Natural killer cell treated with Interleukin-12 subunit alpha and Interleukin-12 subunit beta and Interleukin-15 and Interleukin-18, amount 100 ng/mL, for 72 hours (primary cell): ENCODE results near the gene DOP1A. TPM values are rescaled to one million over a fixed set of nuclear protein-coding genes. Genes with fewer than 3 reads are reported as not detected.
A peak's percentile ranks its signal among the peaks of the same experiment; 100 is the strongest.
"Not testable (repeated sequence)": the region's sequence is repeated elsewhere in the genome, so short reads cannot be mapped to it uniquely, and the experiment has no call there.

Experiments used
- ATAC-seq, 2 donors: fragments of 150-1000 bp; cut with Tn5 transposase in 1 of 2; sonication (Bioruptor Pico), chemical (Tn5 transposase) in 1 of 2; 2 replicates each; pipeline ENCODE4 v1.10.0; 2021
- DNase-seq: peaks from one replicate; pipeline ENCODE4 v3.0.0; 2022; ENCODE audit warnings: low spot score
- H3K27ac Mint-ChIP-seq, 2 donors: 1 replicate in 1 of 2; 2 replicates in 1 of 2; pipeline ENCODE4 v1.8.0; 2022; ENCODE audit warnings: mixed read lengths in 2 of 2, mild to moderate bottlenecking in 1 of 2, moderate library complexity in 1 of 2
- H3K27me3 Mint-ChIP-seq, 2 donors: 1 replicate in 1 of 2; 2 replicates in 1 of 2; pipeline ENCODE4 v1.8.0; 2022; ENCODE audit warnings: mixed read lengths in 2 of 2
- H3K36me3 Mint-ChIP-seq: one replicate; pipeline ENCODE4 v1.8.0; 2022; ENCODE audit warnings: mixed read lengths
- H3K4me1 Mint-ChIP-seq, 2 donors: 1 replicate in 1 of 2; 2 replicates in 1 of 2; pipeline ENCODE4 v1.8.0; 2022; ENCODE audit warnings: low read depth in 2 of 2, mixed read lengths in 2 of 2, mild to moderate bottlenecking in 1 of 2
- H3K4me3 Mint-ChIP-seq: one replicate; pipeline ENCODE4 v1.8.0; 2022; ENCODE audit warnings: mixed read lengths
- H3K9me3 Mint-ChIP-seq: 2 replicates; pipeline ENCODE4 v1.8.0; 2022; ENCODE audit warnings: mixed read lengths
- total RNA-seq, 2 donors: library from RNA; stranded (reverse); gene quantifications; one replicate each; pipeline ENCODE4 v1.2.3, GENCODE V29; 2022

The DOP1A gene
- total RNA-seq, 2 donors from 2014 or later, result 22.6 to 32.6 TPM

DNA sequence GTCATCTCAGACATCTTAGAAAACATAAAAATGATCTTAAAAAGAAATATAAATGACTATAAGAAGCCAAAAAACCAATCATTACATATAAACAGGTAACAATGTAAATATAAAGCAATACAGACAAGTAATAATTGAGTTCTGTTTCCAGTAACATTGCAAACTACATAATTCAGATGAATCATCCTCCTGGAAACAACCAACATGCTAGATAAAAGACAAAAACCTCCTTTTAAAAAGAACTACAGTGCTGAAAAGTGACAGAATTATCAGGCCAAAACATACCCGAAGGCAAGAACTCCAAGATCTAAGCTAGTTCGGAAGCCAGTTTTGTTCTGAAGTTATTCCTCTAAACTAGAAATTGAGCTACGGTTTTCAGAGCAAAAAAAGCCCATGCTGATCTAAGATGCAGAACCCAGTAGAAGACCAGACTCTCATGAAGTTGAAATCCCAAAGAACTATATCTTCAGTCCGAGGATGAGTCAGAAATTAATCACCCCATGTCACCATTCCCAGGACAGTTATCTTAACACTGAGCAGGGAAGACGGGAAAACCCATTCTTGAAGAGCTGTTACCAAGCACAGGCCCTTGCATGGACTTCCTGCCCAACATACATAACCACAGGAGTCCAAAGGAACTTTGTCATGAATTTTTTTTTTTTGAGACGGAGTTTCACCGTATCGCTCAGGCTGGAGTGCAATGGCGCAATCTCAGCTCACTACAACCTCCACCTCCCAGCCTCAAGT, 115.8 kb downstream of the DOP1A start:
- peaks cover 37% of the 10 kb centered on the region for H3K36me3 Mint-ChIP-seq
- no peak overlapping the region for H3K27ac Mint-ChIP-seq

DNA sequence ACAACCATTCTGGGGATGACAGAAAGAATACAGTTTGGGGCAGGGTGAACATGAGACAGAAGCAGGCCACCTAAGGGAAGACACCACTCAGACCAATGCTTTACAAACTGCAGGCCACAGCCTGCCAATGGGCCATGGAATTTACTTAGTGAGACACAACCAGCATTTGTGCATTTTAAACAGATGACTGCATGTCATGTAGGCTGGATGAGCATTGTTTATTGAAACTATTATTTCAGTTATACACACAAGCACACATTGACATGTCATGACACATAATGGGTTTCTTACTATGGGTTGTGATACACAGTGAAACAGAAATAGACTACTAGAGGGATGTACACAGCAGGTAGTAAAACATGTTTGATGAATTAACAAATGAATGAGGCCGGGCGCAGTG, 117.6 kb downstream of the DOP1A start:
- Mint-ChIP-seq H3K4me1 (peaks cover 2 to 9% of the 10 kb centered on the region in 2 donors), H3K27ac (no peak overlapping the region), H3K4me3 (no peak overlapping the region), H3K9me3 (no peaks in the 10 kb centered on the region), H3K36me3 (peaks cover 36% of the 10 kb centered on the region), H3K27me3 (no peaks in the 10 kb centered on the region)
- ATAC-seq, result no peak
- no peak for DNase-seq

More for the DNA sequence above, 115.8 kb downstream of the DOP1A start:
- Mint-ChIP-seq H3K4me3 (no peak overlapping the region), H3K9me3 (no peaks in the 10 kb centered on the region), H3K4me1 (peaks cover 0 to 4% of the 10 kb centered on the region in 2 donors), H3K27me3 (no peaks in the 10 kb centered on the region)
- no peak for ATAC-seq
- DNase-seq, result no peak

DNA sequence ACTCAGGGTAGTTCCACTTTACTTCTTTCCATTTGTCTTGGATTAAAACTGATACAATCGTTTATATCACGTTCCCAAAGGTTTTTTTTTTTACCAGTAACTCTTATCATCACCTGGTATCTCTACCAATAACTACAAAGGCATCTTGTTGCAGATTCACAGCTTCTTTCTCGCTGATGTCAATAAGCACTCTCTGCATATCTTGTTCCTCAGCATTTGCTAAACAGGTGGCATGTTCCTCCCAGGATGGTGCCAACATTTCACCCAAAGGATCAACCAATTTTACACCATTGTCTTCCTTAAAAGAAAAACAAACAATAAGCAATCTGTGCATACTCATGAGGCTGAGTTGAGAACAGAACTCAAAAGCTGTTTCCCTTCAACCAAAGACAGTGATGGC, 121.0 kb downstream of the DOP1A start:
- no peak overlapping the region for H3K4me3 Mint-ChIP-seq
- no peaks in the 10 kb centered on the region for H3K9me3 Mint-ChIP-seq
- no peak overlapping the region for H3K27ac Mint-ChIP-seq
- no peaks in the 10 kb centered on the region for H3K27me3 Mint-ChIP-seq
- peaks cover 17 to 20% of the 10 kb centered on the region in 2 donors for H3K4me1 Mint-ChIP-seq
- H3K36me3 Mint-ChIP-seq, result peaks cover 26% of the 10 kb centered on the region
- DNase-seq (no peak), ATAC-seq (no peak)

DNA sequence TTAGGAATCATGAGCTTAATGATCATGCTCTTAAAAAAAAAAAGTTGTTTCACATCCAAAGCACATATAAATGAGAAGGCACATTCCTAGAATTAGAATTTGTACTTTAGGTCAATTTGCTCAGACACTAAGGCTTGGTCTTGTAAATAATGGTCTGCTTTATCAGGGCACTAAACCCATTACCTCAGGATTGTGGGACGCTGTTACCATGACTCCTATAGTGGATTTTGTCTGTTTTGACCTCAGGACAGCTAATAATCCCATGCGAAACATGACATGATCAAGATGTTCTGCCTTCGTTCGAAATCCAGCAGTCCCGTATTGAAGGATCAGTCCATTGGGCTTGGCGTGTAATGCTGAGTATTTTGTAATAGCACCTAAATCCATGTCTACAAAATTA, 123.2 kb downstream of the DOP1A start:
- H3K27me3 Mint-ChIP-seq, result no peaks in the 10 kb centered on the region
- ATAC-seq (no peak), DNase-seq (no peak)
- peak overlapping the region; percentile 53 for H3K4me3 Mint-ChIP-seq
- H3K4me1 Mint-ChIP-seq, result peaks cover 23 to 31% of the 10 kb centered on the region in 2 donors
- H3K9me3 Mint-ChIP-seq, result no peaks in the 10 kb centered on the region
- no peak overlapping the region for H3K27ac Mint-ChIP-seq
- peaks cover 10% of the 10 kb centered on the region for H3K36me3 Mint-ChIP-seq

DNA sequence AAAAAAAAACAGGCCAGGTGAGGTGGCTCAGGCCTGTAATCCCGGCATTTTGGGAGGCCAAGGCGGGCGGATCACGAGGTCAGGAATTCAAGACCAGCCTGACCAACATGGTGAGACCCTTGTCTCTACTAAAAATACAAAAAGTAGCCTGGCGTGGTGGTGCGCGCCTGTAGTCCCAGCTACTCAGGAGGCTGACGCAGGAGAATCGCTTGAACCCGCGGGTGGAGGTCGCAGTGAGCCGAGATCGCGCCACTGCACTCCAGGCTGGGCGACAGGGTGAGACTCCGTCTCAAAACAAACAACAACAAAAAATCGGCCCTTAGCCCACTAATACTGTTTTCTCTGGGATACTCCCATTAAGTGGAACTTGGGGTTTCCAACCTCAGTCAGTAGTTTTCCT, 124.5 kb downstream of the DOP1A start:
- not testable (repeated sequence) for ATAC-seq, DNase-seq, H3K36me3 Mint-ChIP-seq, H3K27me3 Mint-ChIP-seq, H3K9me3 Mint-ChIP-seq
- H3K4me3 Mint-ChIP-seq, result peak overlapping the region; percentile 98
- H3K4me1 Mint-ChIP-seq, result peaks cover 23 to 28% of the 10 kb centered on the region in 2 donors
- H3K27ac Mint-ChIP-seq, result peak overlapping the region; percentile 76 to 94

DNA sequence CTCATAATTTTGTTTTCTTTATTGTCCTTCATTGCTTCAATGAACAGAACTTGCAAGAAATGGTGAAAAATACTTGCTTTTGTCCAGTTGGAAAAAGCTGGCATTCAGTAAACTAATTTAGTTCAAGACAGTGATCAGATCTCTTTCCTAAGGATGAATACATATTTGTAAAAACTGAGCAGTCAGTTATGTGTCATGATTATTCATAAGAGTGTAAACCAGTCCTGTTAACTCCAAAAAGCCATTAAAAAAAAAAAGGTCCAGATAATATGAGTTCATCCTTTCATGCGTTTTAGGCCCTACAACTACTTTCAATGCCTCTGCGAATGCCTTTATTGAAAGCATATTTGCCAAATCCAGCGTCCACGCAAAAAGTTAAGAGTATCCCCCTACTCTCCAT, 125.0 kb downstream of the DOP1A start:
- Mint-ChIP-seq H3K4me1 (peaks cover 23 to 28% of the 10 kb centered on the region in 2 donors), H3K36me3 (peaks cover 4% of the 10 kb centered on the region), H3K4me3 (peak overlapping the region; percentile 98), H3K27me3 (no peaks in the 10 kb centered on the region), H3K27ac (peak overlapping the region; percentile 76 to 94), H3K9me3 (no peaks in the 10 kb centered on the region)
- ATAC-seq (no peak), DNase-seq (no peak)

DNA sequence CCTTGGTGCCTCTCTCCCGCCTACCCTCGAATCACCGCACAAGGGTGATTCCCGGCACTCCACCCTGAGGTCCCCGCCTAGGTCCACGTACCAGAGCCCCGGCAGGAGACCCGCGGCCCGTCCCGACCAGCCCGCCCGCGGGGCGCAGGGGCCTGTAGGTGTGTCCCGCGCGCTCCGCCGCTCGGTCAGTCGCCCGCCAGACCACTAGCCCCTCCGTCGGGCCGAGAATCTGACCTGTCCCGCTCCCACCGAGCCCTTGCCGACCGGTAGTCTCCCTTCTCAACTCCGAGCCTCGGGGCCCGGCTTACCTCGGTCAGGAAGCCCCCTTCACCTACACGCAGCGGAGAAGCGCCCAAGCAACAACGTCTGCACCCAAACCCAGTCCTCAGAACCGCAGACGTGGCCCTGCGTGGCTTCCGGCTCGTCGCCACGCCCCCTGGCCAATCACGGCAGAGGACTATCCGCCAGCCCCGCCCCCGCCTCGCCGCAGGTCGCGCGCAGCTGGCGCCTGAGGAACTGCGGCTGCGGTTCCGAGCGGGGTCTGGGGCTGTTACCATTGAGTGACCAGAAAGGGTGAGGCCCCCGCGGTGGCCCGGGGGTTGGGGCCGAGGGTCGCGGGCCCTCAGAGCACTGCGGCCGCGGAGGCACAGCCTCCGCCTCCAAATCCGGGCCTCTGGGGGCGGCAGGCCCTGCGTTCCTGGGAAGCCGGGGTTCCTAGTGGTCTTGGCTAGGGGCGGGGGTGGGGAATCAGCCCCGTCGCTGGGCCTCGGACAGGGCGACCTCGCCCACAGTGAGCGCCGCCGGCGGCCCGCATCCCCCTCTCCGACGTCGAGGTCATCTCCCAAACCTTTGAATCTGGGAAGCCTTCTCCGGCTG, 125.6 kb downstream of the DOP1A start, which contains the start of the genes PGM3 and RWDD2A:
TSS of gene PGM3 (minus strand) at position 395 of the 876 bp plus-strand sequence. CDS start 2,253 bp downstream, outside the sequence.
TSS of gene RWDD2A (plus strand) at position 487 of the 876 bp plus-strand sequence. CDS start 1,095 bp downstream, outside the sequence.
- H3K9me3 Mint-ChIP-seq, result no peaks in the 10 kb centered on the region
- peaks cover 23 to 28% of the 10 kb centered on the region in 2 donors for H3K4me1 Mint-ChIP-seq
- no peaks in the 10 kb centered on the region for H3K27me3 Mint-ChIP-seq
- H3K4me3 Mint-ChIP-seq, result peak within 1 kb of the TSS; percentile 98
- ATAC-seq, result peak; percentile 99
- peak; percentile 95 for DNase-seq
- peak within 1 kb of the TSS; percentile 76 to 94 for H3K27ac Mint-ChIP-seq
- H3K36me3 Mint-ChIP-seq, result peaks cover 4% of the 10 kb centered on the region

DNA sequence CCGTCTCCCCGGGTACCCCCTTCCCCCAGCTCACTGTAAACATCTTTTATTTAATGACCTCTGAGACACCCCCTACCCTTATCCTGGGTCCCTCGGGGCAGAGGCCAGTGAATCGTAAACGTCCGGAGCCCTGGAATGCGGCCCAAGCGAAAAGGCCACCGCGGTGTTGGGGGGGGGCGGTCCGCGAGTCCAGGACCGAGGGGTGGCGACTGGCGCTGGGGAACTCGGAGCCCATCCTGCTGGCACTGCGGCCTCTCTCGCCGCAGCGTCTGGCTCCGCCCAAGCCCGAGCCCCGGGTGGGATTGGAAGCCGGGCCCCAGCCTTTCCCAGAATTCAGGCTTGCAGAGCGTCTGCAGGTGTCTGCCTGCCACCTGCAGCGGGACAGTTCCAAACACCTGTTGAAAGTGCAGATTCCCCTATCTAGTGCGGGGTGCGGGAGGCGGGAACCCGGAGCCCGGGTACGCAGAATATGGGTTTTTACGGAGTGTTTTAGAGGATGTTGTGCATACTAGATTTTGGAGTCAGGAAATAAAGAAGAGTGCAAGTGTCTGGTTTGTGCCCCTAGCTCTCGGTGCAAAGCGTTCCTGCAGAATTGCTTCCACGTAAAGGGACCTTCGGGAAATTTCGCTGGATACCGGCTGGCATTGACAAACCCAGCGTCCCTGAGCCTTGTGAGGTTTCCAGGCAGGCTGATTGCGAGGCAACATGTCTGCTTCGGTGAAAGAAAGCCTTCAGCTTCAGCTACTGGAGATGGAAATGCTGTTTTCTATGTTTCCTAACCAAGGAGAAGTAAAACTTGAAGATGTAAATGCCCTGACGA, 126.5 kb downstream of the DOP1A start:
- H3K9me3 Mint-ChIP-seq, result no peaks in the 10 kb centered on the region
- H3K27ac Mint-ChIP-seq, result peak overlapping the region in 1 of 2 donors; percentile 43
- no peaks in the 10 kb centered on the region for H3K27me3 Mint-ChIP-seq
- no peak for DNase-seq
- peak; percentile 16 to 21 for ATAC-seq
- H3K36me3 Mint-ChIP-seq, result peaks cover 4% of the 10 kb centered on the region
- peaks cover 23 to 28% of the 10 kb centered on the region in 2 donors for H3K4me1 Mint-ChIP-seq
- H3K4me3 Mint-ChIP-seq, result peak overlapping the region; percentile 98

DNA sequence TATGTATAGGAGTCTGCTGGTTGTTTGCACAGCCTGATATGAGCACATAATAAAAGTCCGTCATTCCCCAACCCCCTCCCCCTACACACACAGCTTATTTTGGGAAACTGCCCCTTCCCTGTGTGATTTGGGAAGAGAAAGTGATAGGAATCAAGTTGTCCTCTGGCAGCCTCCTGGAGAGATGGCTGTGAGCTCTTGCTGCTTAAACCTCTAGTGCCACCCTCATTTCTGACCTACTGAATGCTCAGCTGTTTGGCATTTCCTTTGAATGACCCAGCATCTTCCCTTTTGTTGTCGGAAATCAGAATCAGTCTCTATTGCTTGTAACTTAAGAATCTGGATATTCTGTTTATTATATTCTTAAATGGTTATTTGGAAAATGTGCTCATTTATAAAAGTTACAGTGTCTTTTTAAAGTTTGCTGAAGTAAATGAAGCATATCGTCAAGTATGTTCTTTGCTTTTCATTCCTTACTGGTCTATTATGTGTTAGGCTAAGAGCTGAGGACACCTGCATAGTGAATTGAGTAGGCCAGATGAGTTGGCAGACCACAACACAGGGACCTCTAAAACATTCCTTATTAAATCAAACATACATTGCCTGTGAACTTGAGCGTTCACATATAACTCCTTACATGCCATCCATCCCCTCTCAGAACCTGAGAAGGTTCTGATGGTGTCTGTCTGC, 131.2 kb downstream of the DOP1A start:
- no peaks in the 10 kb centered on the region for H3K9me3 Mint-ChIP-seq
- H3K36me3 Mint-ChIP-seq, result no peaks in the 10 kb centered on the region
- no peak for ATAC-seq

DNA sequence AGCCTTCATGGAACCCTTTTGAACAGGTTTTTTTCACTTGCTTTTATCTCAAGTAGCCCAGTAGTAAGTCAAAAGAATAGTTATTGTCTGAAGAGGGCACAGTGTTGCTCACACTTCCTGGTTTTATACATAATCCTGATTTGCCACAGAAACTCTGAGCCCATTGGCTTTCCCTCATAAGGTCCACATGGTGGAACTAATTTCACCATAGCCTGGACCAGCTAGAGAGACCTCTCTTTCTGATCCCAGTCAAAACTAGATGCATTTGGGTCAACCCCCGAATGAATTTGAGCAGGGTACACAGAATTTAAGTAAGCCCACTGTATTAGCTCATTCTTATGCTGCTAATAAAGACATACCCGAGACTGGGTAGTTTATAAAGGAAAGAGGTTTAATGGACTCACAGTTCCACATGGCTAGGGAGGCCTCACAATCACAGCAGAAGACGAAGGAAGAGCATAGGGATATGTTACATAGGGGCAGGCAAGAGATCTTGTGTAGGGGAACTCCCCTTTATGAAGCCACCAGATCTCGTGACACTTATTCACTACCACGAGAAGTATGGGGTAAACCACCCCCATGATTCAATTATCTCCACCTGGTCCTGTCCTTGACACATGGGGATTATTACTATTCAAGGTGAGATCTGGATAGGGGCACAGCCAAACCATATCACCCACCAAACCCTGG, 131.8 kb downstream of the DOP1A start:
- no peak for ATAC-seq
- Mint-ChIP-seq H3K36me3 (no peaks in the 10 kb centered on the region), H3K4me1 (peaks cover 1 to 7% of the 10 kb centered on the region in 2 donors), H3K4me3 (no peak overlapping the region), H3K27me3 (peaks cover 0 to 2% of the 10 kb centered on the region in 2 donors), H3K9me3 (no peaks in the 10 kb centered on the region), H3K27ac (no peak overlapping the region)
- no peak for DNase-seq

More for the DNA sequence above, 131.2 kb downstream of the DOP1A start:
- peaks cover 0 to 2% of the 10 kb centered on the region in 2 donors for H3K27me3 Mint-ChIP-seq
- peaks cover 6 to 11% of the 10 kb centered on the region in 2 donors for H3K4me1 Mint-ChIP-seq
- no peak for DNase-seq
- no peak overlapping the region for H3K27ac Mint-ChIP-seq
- H3K4me3 Mint-ChIP-seq, result no peak overlapping the region

DNA sequence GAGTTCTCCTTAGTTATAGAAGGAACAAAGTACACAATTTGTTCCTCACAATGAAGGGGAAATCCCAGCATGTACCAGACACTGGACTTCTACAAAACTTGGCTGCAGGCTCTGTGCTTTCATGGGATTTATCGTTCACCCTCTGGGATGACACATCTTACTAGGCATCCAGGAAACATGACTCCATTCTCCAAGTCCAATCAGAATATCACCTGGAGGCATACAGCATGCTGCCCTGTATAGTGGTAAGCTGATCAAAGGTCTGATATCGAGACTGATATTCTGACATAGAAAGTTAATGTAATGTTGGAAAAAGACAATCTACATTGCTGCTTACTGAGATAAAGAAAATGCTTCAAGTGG, 132.4 kb downstream of the DOP1A start:
- no peak overlapping the region for H3K4me3 Mint-ChIP-seq
- no peaks in the 10 kb centered on the region for H3K9me3 Mint-ChIP-seq
- DNase-seq (no peak), ATAC-seq (no peak)
- H3K4me1 Mint-ChIP-seq, result peaks cover 0 to 2% of the 10 kb centered on the region in 2 donors
- no peaks in the 10 kb centered on the region for H3K36me3 Mint-ChIP-seq
- peaks cover 0 to 2% of the 10 kb centered on the region in 2 donors for H3K27me3 Mint-ChIP-seq
- H3K27ac Mint-ChIP-seq, result no peak overlapping the region

DNA sequence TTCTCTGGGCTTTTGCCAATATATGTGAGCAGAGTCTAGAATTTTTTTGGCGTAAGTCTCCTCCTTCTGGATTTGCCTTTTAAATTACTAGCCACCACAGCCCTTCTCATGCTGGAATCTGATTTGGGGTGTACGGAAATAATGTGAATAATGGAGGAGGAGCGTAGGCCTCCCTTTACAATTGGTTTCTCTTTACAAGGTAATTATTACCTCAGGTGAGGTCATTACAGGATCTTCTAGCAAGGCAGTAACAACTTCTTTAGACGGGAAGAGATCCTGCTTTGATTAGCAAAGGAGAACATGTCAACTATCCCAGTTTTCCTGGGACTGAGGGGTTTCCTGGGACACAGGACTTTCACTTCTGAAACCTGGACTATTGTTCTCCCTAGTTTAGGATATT, 134.6 kb downstream of the DOP1A start:
- H3K27me3 Mint-ChIP-seq, result peaks cover 10 to 11% of the 10 kb centered on the region in 2 donors
- H3K27ac Mint-ChIP-seq, result no peak overlapping the region
- no peaks in the 10 kb centered on the region for H3K4me1 Mint-ChIP-seq
- no peaks in the 10 kb centered on the region for H3K9me3 Mint-ChIP-seq
- ATAC-seq (no peak), DNase-seq (no peak)
- H3K36me3 Mint-ChIP-seq, result no peaks in the 10 kb centered on the region
- H3K4me3 Mint-ChIP-seq, result no peak overlapping the region
